Neural progenitor cell (in vitro differentiated cells): ENCODE results near the gene IFT52.

ENCODE experiments used
- EZH2 ChIP-seq: fragments of 200-600 bp; sonication (generic); IDR thresholded peaks from 2 replicates; pipeline ENCODE4 v1.6.1; 2017; ENCODE audit warnings: antibody characterized with exemption, mild to moderate bottlenecking, moderate library complexity
- EZH2phosphoT487 ChIP-seq: fragments of 200-600 bp; sonication (generic); IDR thresholded peaks from 2 replicates; pipeline ENCODE4 v1.6.1; 2017; ENCODE audit warnings: antibody characterized with exemption
- TF ChIP-seq, protein P1 (sequence below): fragments of 200-600 bp; sonication (generic); IDR thresholded peaks from 2 replicates; pipeline ENCODE4 v1.5.1; 2017; ENCODE audit warnings: antibody characterized with exemption, mild to moderate bottlenecking

DNA sequence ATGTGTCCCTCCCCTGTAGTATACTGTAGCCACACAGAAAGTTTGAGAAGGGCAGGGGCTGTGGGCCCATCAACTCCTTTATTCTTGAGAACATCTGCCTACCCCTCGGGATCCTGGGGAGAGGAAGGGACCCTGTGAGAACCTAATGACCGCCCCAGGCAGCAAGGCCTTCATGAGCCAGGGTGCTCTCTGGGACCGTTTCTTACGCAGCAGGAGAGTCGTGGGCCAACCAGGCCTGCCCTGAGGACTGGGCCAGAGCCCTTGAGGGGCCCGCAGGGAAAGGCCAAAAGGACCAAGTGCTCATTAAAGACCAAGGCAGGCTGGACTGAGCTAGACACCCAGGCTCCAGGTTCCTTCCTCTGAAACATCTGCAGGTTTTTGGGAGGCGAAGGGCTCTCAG lies 26.7 kb upstream of the IFT52 start:
- TF ChIP-seq, protein P1, sequence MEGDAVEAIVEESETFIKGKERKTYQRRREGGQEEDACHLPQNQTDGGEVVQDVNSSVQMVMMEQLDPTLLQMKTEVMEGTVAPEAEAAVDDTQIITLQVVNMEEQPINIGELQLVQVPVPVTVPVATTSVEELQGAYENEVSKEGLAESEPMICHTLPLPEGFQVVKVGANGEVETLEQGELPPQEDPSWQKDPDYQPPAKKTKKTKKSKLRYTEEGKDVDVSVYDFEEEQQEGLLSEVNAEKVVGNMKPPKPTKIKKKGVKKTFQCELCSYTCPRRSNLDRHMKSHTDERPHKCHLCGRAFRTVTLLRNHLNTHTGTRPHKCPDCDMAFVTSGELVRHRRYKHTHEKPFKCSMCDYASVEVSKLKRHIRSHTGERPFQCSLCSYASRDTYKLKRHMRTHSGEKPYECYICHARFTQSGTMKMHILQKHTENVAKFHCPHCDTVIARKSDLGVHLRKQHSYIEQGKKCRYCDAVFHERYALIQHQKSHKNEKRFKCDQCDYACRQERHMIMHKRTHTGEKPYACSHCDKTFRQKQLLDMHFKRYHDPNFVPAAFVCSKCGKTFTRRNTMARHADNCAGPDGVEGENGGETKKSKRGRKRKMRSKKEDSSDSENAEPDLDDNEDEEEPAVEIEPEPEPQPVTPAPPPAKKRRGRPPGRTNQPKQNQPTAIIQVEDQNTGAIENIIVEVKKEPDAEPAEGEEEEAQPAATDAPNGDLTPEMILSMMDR: no peak
- TF ChIP-seq EZH2 (no peak), EZH2phosphoT487 (no peak)
